ENCODE data around the gene MMGT1.

Gene MMGT1

DNA sequence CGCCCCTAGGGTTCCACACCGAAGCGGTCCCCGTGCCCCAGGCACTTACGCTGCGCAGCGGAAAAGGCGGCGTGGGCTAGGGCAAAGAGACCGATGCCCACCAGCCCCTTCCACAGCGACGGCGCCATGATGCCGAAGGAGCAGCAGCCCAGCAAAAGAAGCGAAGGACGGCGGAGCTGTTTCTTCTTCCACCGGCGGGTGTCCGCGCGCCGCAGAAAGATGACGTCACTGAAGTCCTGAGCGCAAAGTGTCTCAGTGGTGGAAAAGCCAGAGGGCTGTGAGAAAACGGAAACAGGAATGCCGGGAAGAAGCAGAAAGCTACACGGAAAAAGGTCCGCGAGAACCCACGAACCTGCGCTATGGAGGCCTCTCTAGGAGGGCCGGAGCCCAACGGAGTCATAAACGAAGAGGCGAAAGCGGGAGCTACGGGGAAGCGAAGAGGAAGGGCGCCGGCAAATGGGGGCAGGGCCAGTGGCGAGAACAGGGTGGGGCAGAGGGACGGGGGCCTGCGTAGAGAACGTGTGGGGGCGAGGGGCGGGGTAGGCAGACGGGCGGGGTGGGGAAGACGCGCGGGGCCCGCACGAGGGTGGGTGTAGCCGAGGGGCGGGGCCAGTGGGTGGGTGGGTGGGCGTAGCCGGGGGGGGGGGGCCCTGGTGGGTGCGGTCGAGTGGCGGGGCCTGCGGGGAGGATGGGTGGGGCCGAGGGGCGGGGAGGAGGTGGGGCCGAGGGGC is at the start of gene MMGT1:
Gene MMGT1, minus strand, starts transcription at position 441 of the 731 bp plus-strand sequence. Its CDS starts 313 bp downstream, at position 128.
- DNase-seq, result peak; percentile 86

DNA sequence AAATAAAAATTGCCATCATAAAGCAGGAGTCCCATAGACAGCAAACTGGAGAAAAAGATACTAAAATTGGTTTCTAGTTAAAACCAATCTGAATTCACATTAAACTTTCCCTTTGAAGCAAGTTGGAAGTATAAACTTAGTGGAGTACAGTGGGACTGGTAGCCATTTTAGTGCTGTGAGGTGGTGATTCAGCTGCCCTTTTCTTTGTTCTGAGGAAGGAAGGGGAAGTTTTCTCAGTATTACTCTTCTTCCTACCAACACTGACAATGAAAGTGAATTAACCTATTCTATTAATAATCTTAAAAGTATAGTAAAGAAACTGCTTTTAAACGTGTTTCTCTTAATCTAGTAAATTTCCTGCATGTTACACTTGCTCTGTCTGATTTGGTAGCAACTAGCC is 48.1 kb upstream of the MMGT1 start:
- no peak for DNase-seq

DNA sequence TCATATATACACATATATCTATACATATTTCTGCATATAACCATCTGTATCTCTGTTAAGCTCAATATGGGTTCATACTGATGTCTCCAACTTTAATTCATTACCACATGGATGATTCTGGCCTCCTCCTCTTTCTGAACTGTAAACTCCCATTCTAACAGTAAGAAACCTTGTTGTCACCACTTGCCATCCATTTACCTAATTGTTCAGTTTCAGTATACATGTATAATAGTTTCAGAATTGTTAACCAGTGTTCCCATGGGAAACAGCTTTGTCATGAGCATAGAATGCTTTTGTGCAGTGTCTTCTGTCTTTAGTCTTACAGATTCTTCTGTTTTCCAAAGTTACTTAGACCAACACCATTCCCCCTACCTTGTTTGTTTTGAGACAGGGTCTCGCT is 47.4 kb upstream of the MMGT1 start:
- no peak for DNase-seq

DNA sequence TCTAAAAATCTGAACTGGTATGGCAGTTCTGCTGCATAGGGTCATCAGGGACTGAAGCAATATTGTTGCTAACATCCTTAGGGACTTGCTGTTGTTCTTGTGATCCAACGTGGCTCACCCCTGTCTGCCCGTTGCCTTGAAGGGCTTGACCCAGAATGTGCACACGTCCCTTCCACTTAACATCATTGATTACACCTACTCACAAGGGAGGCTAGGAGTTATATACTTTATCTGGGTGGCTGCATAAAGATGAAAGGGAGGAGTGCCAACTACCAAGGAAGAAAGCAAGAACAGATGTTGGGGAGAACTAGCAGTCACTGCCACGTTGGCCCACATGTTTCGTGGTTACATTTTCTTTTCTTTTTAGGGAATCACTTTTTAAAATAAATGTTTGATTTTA is 45.4 kb upstream of the MMGT1 start:
- DNase-seq, result no peak

DNA sequence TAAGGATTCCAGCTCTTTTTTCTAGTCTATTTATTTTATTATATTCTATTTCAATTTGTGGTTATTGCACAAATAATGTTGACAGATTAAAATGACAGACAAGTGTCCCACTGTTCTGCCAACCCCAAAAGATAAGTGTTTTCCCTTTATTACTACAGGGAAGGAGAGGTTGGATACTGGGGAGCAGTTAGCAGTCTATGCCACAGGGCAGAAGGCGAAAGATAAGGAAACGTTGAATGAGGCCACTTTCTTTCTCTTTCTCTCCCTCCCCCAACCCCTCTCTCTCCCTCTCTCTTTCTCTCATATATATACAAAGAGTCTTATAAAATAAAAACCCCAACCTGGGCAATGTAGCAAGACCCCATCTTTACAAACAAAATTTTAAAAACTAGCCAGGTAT is 43.1 kb upstream of the MMGT1 start:
- no peak for DNase-seq

DNA sequence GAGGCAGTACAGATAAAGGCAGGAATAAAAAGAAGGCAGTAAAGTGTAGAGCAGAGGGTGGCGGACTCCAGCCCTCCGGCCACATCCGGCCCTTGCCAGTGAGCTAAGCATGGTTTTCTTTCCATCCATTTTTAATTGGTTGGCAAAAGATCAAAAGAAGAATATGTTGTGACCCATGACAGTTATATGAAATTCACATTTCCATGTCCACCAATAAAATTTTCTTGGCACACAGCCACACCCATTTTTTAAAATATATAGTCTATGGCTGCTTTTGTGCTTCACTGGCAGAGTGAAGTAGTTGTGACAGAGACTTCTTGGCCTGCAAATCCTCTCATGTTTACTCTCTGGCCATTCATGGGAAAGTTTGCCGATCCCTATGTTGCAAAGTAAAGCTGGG is 41.2 kb upstream of the MMGT1 start:
- no peak for DNase-seq

DNA sequence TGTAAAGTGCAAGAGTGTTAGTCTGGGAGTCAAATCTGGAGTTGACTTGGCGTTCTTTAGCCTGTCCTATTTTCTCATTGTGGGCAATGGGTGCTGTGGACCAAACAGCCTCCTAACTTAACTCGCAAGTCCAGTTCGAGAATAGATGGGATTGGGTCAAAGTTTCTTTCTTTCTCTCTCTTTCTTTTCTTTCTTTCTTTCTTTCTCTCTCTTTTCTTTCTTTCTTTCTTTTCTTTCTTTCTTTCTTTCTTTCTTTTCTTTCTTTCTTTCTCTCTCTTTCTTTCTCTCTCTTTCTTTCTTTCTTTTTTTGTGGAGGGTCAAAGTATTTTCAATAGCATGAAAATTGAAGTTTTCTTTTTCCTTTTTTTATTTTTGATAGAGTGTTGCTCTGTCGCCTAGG is 14.5 kb upstream of the MMGT1 start:
- no peak for DNase-seq

DNA sequence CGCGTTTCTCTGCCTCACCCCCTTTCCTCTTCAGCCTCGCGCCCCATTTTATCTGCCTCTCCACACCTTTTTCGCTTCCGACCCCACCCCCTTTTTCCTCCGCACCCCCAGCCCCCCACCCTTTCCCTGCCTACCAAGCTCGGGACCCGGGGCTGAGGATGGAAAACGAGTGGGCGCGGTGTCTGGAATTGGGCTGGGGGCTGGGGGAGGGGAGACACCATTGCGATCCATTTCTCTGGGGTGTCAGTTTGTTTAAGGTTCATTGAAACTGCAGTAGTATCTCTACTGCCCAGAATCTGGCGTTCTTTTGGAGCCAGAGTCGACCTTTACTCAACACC is 12.2 kb upstream of the MMGT1 start:
- DNase-seq, result no peak

DNA sequence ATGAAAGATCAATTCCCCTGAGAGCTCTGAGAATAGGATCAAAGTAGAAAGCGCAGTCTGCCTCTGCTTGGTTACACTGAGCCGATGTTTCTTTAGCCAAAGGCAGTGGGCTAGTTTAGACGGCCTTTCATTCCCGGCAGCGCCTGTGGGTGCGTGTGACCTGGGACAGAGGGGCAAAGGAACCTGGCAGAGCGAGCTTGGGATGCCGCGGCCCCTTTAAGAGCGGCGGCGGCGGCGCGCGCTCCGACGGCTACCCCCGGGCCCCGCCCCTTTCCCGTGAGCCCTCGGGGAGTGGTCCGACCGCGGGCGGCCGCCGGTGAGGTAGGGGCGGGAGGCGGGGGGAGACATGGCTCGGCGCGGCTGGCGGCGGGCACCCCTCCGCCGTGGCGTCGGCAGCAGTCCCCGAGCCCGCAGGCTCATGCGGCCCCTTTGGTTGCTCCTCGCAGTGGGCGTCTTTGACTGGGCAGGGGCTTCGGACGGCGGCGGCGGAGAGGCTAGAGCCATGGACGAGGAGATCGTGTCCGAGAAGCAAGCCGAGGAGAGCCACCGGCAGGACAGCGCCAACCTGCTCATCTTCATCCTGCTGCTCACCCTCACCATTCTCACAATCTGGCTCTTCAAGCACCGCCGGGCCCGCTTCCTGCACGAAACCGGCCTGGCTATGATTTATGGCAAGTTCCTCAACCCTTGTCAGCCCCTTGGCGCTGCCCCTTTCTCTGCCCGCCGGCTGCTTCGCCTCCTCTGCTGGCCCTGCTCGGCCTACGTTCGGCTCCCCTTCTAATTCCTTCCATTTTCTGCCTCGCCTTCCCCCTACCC is 11.6 kb upstream of the MMGT1 start, which contains the start of gene SLC9A6:
Gene SLC9A6, plus strand, starts transcription at position 279 of the 816 bp plus-strand sequence. Its CDS starts 224 bp downstream, at position 503.
- peak; percentile 70 for DNase-seq

DNA sequence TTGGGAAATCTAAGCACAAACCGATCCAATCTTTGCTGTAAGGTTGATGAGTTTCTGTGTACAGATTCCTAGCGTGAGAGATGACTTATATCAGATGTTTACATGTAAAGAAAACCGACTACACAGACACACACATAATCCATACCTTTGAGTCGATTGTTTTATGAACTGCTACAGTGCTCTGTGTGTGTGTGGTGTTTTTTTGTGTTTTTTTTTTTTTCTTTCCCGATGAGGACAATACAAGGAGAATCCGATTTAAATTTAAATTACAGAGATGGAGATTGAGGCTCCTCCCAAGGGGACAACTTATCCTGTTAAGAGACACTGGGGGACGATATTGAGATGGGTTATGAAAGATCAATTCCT is 11.0 kb upstream of the MMGT1 start:
- DNase-seq, result no peak

DNA sequence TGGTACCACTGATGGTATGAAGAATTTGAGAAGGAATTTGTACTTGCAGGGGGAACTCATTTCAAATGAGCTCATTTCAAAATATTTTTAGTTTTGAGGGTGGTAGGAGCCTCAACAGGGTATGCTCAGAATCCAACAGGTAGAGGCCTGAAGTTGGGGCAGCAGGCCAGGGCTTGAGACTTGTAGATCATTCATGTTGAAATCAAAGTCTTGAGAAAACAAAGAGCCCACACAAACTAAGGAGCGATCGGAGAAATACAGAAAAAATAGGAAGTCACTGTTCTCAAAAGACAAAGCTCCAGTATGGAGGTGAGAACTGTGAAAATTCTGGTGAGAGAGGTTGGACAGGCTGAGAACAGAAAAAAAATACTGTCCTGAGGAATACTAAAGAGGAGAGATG is 10.5 kb upstream of the MMGT1 start:
- no peak for DNase-seq

DNA sequence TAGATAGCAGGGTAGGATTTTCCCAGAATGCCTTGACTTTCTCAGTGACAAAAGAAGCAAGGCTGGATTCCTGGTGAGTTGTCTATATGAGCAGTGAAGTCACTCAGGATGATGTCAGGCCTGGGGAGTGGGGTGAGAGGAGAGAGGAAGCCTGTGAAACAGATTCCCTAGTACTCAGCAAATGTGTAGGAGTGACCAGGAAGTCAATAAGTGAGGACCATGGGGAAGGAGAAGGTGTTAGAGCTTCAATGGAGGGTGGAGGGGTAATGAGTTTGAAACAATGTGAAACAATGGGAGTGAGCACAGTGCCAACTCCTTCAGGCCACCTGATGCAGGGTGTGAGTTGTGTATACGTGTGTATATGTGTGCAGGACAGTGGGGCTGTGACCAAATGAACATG is 9.1 kb upstream of the MMGT1 start:
- no peak for DNase-seq

DNA sequence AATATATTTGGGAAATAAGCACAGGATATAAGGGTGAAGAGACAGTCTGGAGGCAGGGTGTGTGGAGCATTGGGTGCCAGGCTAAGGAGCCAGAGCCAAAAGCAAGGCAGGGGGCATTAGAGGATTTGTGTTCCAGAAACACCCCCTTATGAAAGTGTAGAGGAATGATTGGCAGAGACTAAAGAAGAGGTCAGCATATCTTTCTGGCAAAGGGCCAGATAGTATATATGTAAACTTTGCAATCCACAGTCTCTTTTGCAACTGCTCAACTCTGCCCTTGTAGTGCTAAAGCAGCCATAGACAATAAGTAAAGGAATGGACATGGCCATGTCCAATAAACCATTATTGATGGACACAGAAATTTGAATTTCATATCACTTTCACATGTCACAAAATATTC is 7.9 kb upstream of the MMGT1 start:
- DNase-seq, result no peak

DNA sequence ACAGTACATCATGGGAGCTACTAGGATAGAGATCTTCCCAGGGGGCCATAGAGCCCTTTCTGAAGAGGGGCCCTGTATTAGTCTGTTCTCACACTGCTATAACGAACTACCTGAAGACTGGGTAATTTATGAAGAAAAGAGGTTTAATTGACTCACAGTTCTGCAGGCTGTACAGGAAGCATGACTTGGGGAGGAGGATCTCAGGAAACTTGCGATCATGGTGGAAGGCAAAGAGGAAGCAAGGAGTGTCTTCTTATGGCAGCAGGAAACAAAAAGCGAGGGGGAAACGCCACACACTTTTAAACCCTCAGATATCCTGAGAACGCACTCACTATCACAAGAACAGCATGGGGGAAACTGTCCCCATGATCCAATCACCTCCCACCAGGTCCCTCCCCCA is 7.2 kb upstream of the MMGT1 start:
- no peak for DNase-seq

DNA sequence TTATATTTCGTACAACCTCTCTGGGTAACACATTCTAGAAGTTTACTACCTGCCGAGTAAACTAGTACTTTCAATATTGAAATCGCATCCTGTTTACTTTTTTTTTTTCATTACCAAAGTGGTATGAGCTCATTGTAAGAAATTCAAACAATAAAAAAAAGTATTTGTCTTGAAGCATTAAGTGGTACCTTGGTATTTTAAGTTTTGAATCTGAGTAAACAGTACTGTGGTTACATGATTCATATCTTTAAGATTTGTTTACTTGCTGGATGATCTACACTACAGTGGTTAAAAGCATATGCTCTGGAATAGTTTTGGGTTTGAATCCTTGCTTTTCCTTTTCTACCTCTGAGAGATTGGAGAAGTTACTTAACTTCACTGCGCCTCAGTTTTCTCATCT is 3.8 kb upstream of the MMGT1 start:
- DNase-seq, result no peak

DNA sequence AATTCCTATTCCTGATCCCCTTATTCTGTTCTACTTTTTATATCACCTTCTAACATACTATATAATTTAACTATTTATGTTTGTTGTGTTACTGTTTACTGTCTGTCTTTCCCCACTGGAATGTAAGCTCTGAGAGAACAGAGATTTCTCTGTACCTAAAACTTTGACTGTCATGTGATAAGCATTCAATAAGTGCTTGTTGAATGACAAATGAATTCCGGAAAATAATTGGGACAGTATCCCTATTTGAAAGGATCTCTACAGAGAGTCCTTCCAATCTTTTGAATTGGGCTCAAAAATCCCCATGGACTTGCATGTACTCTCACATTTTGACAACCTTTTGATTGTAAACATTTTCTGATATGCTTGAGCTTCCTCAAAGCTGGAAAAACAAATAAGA is 1.6 kb upstream of the MMGT1 start:
- no peak for DNase-seq

DNA sequence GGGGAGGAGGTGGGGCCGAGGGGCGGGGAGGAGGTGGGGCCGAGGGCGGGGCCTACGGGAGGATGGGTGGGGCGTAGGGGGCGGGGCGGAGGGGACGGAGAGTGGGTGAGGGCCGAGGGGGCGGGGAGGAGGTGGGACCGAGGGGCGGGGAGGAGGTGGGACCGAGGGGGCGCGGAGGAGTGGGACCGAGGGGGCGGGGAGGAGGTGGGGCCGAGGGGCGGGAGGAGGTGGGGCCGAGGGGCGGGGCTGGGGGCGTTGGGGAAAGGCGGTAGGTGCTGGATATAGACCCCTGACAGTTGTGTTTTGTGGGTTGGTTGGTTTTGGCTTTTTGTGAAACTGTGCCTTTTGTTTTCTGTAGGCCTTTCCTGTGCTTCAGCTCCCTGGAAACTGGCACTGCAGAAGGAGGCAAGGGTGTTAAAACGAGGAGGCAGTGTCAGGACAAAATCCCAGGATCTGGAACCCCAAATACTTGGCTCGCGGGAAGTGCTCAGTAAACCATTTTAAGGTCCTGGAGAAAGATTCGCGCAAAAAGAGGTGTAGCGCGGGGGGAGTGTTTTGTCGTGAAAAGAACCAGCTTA is 580 bp upstream of the MMGT1 start:
- peak; percentile 81 for DNase-seq

DNA sequence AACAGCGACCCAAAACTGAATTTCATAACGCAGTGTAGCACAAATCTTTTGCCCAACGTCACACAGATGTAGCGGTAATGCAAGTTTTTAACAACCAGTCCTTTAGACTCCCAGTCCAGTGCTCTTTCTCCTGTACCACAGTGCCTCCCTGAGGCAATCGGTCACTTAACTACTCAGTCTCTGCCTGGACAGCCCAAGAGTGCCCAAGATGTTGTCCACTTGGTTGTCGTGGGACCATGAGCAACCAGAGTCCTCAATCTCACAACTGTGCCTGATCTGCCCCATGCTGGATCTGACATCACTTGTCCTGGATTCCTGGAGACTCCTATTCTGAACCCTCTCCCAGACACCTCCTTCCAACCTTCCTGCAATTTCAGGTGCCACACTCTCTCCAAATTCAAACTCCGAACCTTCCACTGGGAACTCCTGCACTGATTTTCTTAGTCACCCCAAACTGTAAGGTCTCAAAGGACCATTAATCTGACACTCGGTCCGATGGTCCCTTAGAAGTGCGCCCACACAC is 702 bp downstream of the MMGT1 start:
- no peak for DNase-seq

DNA sequence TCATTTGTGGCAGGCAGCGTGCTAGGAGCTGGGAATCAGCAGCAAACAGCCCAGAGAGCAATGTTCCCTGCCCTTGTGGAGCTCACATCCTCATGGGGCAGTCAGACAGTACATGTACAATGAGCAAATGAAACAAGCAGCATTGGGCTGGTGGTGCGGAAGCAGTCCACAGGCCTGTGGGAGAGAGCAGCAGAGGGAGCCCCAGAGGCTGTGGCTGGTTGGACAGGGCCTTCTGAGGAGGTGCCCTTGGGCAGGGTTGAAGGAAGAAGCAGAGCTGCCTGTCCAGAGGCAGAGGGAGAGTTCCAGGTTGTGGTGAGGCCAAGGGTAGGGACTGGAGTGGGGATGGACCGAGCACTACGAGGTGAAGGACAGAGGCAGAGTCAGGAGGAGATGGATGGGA is 22.5 kb downstream of the MMGT1 start:
- DNase-seq, result no peak

DNA sequence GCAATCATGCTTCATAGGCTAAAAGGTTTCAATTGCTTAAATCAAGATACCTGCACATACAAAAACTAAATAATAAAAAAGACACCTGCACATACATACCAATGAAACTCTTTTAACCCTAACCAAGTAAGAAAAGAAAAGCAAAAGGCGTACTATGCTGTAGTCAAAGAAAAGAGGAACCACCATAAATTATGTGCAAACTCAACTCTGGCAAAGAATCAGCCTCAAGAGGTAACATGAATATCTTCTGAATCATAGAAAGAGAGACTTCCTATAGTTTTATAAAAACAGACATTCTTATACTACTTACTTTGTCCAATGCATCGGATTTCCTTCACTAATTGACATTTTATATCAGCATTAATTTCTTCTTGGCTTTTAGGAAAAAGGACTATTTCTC is 29.3 kb downstream of the MMGT1 start:
- no peak for DNase-seq

DNA sequence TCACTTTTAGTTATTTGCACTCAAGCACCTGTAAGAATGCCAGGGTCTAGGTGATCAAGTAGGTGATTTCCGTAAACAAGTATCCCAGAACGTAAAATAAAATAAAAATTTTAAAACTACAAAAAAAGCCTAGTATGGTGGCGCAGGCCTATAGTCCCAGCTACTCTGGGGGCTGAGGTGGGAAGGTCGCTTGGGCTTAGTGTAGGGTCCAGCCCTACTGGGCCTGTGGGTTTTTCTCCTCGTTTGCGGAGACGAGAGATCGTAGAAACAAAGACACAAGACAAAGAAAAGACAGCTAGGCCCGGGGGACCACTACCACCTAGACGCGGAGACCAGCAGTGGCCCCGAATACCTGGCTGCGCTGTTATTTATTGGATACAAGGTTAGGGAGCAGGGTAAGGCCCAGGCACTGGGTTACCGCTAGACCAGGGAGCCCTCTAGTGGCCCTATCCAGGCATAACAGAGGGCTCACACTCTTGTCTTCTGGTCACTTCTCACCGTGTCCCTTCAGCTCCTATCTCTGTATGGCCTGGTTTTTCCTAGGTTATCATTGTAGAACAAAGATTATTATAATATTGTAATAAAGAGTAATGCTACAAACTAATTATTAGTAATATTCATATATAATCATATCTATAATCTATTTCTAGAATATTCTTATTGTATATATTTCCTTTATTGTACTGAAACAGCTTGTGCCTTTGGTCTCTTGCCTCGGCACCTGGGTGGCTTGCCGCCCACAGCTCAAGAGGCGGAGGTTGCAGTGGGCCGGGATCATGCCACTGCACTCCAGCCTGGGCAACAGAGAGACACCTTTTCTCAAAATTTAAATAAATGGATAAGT is 41.9 kb downstream of the MMGT1 start:
- DNase-seq, result peak; percentile 23

DNA sequence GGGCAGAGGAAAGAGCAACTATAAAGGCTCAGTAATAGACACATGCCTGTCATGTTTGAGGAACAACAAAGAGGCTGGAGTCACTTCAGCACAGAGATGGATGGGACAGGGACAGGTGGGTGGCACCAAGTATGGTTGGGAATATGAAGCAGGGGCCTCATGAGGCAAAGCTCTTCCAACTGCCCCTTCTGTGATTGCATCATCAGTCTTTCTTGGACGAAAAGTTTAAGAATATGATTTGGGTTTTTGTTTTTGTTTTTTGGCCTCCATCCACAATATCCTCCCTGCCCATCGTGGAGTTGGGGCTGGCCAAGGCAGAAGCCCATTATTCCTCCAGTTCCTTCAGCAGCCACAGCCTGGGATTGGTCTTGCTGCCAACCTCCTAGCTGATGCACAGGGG is 45.9 kb downstream of the MMGT1 start:
- DNase-seq, result no peak

DNA sequence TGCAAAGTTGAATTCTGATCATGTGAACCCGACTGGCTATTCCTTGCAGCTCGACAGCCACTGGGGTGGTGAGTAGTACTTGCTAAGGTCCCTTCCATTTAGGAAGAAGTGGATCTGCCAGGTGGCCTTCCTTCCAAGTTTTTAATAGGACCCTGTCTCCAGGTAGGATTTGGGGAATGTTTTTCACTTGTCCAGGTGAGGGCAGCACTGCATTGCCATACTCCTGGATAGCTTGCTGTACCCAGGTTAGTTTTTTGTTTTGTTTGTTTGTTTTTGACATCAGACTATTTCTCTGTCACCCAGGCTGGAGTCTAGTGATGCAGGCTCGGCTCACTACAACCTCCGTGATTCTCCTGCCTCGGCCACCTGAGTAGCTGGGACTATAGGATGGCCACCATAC is 50.4 kb downstream of the MMGT1 start:
- no peak for DNase-seq

Measured in CD4-positive, alpha-beta T cell treated with Interleukin-17A for 1 hour (primary cell).